PC-3 (cell line): ENCODE data around the gene RGS7BP. TPM values are rescaled to one million over a fixed set of nuclear protein-coding genes. Genes with fewer than 3 reads are reported as not detected.

Experiments
- ATAC-seq: fragments of 200-7000 bp; cut with Tn5 transposase; 2 replicates; pipeline ENCODE4 v1.9.1; 2020; ENCODE audit warnings: mild to moderate bottlenecking, moderate library complexity
- BruUV-seq: library from RNA; stranded (reverse); fragments of 400-500 nt; replicated peaks from 2 replicates; lab custom pipeline; 2021; lab: Mats Ljungman, UMichigan
- CTCF ChIA-PET: fragments of 300-600 bp; sonication (Branson Sonifier 250); formaldehyde crosslinking; loops from one replicate; lab custom pipeline; 2022; ENCODE audit warnings: antibody characterized with exemption; lab: Charles Lee
- POLR2A ChIA-PET: fragments of 300-600 bp; sonication (Branson Sonifier 250); formaldehyde crosslinking; loops from one replicate; lab custom pipeline; 2022; ENCODE audit warnings: antibody characterized with exemption; ENCODE audit not compliant: unreplicated experiment; lab: Charles Lee
- DNase-seq: peaks from one replicate; pipeline ENCODE4 v3.0.0-alpha.2; 2015
- H2AFZ ChIP-seq: fragments of 300-600 bp; sonication (generic); 2 replicates; pipeline ENCODE4 v1.6.0; 2016; ENCODE audit warnings: antibody characterized with exemption, low read length
- H3F3A ChIP-seq: fragments of 300-600 bp; sonication (generic); one replicate; pipeline ENCODE4 v1.6.0; 2017; ENCODE audit warnings: antibody characterized with exemption, low read length, control low read depth, mild to moderate bottlenecking; ENCODE audit not compliant: unreplicated experiment
- H3K27ac ChIP-seq: fragments of 300-600 bp; sonication (generic); 2 replicates; pipeline ENCODE4 v1.5.1; 2016; ENCODE audit warnings: mild to moderate bottlenecking, low read length
- H3K27me3 ChIP-seq: fragments of 300-600 bp; sonication (generic); 2 replicates; pipeline ENCODE4 v1.6.1; 2016; ENCODE audit warnings: low read length, mixed read lengths
- H3K36me3 ChIP-seq: fragments of 300-600 bp; sonication (generic); 2 replicates; pipeline ENCODE4 v1.6.1; 2016; ENCODE audit warnings: low read depth, mixed run types, low read length, mixed read lengths
- H3K4me1 ChIP-seq: fragments of 300-600 bp; sonication (generic); 2 replicates; pipeline ENCODE4 v1.5.1; 2016; ENCODE audit warnings: low read length; ENCODE audit not compliant: insufficient read depth
- H3K4me2 ChIP-seq: fragments of 300-600 bp; sonication (generic); 2 replicates; pipeline ENCODE4 v1.6.0; 2016; ENCODE audit warnings: low read length
- H3K4me3 ChIP-seq: fragments of 300-600 bp; sonication (generic); 2 replicates; pipeline ENCODE4 v1.5.1; 2016; ENCODE audit warnings: mild to moderate bottlenecking, low read length, mixed read lengths
- H3K79me2 ChIP-seq: fragments of 300-600 bp; sonication (generic); 2 replicates; pipeline ENCODE4 v1.6.1; 2017; ENCODE audit warnings: low read length, mixed read lengths
- H3K9ac ChIP-seq: fragments of 300-600 bp; sonication (generic); 2 replicates; pipeline ENCODE4 v1.6.0; 2016; ENCODE audit warnings: mild to moderate bottlenecking, low read length
- H3K9me2 ChIP-seq: fragments of 300-600 bp; sonication (generic); replicated peaks from 2 replicates; pipeline ENCODE4 v1.6.1; 2016; ENCODE audit warnings: mixed run types, low read length, mixed read lengths
- H3K9me3 ChIP-seq: fragments of 300-600 bp; sonication (generic); 2 replicates; pipeline ENCODE4 v1.6.1; 2016; ENCODE audit warnings: low read length, mixed read lengths
- H4K20me1 ChIP-seq: fragments of 300-600 bp; sonication (generic); 2 replicates; pipeline ENCODE4 v1.6.1; 2016; ENCODE audit warnings: low read length, mixed read lengths
- EZH2 ChIP-seq: fragments of 300-600 bp; sonication (generic); IDR thresholded peaks from one replicate; pipeline ENCODE4 v1.6.1; 2017; ENCODE audit warnings: antibody characterized with exemption, mild to moderate bottlenecking, low read length; ENCODE audit not compliant: unreplicated experiment
- EZH2phosphoT487 ChIP-seq: fragments of 300-600 bp; sonication (generic); IDR thresholded peaks from 2 replicates; pipeline ENCODE4 v1.6.1; 2018; ENCODE audit warnings: mild to moderate bottlenecking, antibody characterized with exemption, low read length, borderline replicate concordance
- intact Hi-C: fragments of 100-400 bp; cut with micrococcal nuclease; formaldehyde crosslinking; loops from 2 replicates; pipeline ENCODE4 v1.9.0; 2023
- total RNA-seq: library from RNA; depleted of rRNA; stranded (reverse); fragments of >200 nt; gene quantifications from 2 replicates; pipeline ENCODE4 v1.2.3, GENCODE V29; 2014
- TF ChIP-seq, protein P1 (sequence below): fragments of 300-600 bp; sonication (generic); conservative IDR thresholded peaks from 2 replicates; pipeline ENCODE4 v1.5.1; 2017; ENCODE audit warnings: antibody characterized with exemption, low read depth, mild to moderate bottlenecking, low read length

RGS7BP gene
- total RNA-seq, 1 experiment from 2014 or later: 1.2 TPM

DNA sequence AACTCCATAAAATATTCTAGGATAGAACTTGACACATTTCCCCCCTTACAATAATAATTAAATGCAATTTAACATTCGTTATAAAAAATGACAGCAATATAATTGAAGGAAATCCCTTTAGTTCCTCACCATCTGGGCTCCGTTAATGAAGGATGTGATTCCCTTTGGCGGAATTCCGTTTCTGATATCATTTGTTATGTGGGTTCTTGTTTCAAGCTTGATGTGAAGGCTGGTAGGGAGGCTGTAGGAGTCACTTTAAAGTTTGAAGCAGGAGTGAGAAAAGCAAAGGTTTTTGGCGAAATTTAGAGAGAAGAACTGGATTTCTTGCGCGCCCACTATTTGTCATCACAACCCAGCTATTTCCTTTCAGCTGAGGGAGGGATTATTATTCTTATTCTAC, 4.0 kb downstream of the RGS7BP start:
- H3F3A ChIP-seq: no peaks in the 10 kb centered on the region
- no peak overlapping the region for H2AFZ ChIP-seq
- no TSS peak for BruUV-seq
- no peak overlapping the region for H3K9ac ChIP-seq
- ChIA-PET POLR2A (no interaction called here), CTCF (no interaction called here)
- no peaks in the 10 kb centered on the region; the same call in 1 of the 2 replicates for H3K4me1 ChIP-seq
- H3K9me2 ChIP-seq: no peaks in the 10 kb centered on the region
- no peaks in the 10 kb centered on the region for H4K20me1 ChIP-seq
- no peaks in the 10 kb centered on the region for H3K79me2 ChIP-seq
- H3K4me3 ChIP-seq: no peak overlapping the region
- no peaks in the 10 kb centered on the region for H3K9me3 ChIP-seq
- H3K36me3 ChIP-seq: no peaks in the 10 kb centered on the region
- ATAC-seq (no peak), DNase-seq (no peak)
- no peak overlapping the region for H3K27ac ChIP-seq
- intact Hi-C loops: loop anchor here (5.0 kb wide), 1 partner anchor 283 kb away; no protein-coding TSS in a partner anchor
- no peak overlapping the region for H3K4me2 ChIP-seq
- no peaks in the 10 kb centered on the region for H3K27me3 ChIP-seq
- TF ChIP-seq EZH2 (no peak), EZH2phosphoT487 (no peak)
- TF ChIP-seq, protein P1, sequence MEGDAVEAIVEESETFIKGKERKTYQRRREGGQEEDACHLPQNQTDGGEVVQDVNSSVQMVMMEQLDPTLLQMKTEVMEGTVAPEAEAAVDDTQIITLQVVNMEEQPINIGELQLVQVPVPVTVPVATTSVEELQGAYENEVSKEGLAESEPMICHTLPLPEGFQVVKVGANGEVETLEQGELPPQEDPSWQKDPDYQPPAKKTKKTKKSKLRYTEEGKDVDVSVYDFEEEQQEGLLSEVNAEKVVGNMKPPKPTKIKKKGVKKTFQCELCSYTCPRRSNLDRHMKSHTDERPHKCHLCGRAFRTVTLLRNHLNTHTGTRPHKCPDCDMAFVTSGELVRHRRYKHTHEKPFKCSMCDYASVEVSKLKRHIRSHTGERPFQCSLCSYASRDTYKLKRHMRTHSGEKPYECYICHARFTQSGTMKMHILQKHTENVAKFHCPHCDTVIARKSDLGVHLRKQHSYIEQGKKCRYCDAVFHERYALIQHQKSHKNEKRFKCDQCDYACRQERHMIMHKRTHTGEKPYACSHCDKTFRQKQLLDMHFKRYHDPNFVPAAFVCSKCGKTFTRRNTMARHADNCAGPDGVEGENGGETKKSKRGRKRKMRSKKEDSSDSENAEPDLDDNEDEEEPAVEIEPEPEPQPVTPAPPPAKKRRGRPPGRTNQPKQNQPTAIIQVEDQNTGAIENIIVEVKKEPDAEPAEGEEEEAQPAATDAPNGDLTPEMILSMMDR: no peak

- H3K4me1 ChIP-seq: no peaks in the 10 kb centered on the region
- ChIA-PET POLR2A (no interaction called here), CTCF (no interaction called here)
- no peak overlapping the region for H3K4me3 ChIP-seq
- H3K79me2 ChIP-seq: no peaks in the 10 kb centered on the region
- H3K27ac ChIP-seq: no peak overlapping the region
- intact Hi-C loops: no loop called here
- BruUV-seq: no TSS peak
- H2AFZ ChIP-seq: no peak overlapping the region
- no peaks in the 10 kb centered on the region for H3K9me2 ChIP-seq
- H3K27me3 ChIP-seq: no peaks in the 10 kb centered on the region
- H3K9me3 ChIP-seq: no peaks in the 10 kb centered on the region
- no peaks in the 10 kb centered on the region for H3K36me3 ChIP-seq
- H3K4me2 ChIP-seq: no peak overlapping the region
- H4K20me1 ChIP-seq: no peaks in the 10 kb centered on the region
- no peaks in the 10 kb centered on the region for H3F3A ChIP-seq
- no peak overlapping the region for H3K9ac ChIP-seq
- TF ChIP-seq EZH2: no peak
- no peak for TF ChIP-seq EZH2phosphoT487
- TF ChIP-seq, protein P1: no peak
- ATAC-seq: no peak
- no peak for DNase-seq
Observed at GRCh38 chr5:64513492-64513891, 7.7 kb downstream of the RGS7BP start.

DNA sequence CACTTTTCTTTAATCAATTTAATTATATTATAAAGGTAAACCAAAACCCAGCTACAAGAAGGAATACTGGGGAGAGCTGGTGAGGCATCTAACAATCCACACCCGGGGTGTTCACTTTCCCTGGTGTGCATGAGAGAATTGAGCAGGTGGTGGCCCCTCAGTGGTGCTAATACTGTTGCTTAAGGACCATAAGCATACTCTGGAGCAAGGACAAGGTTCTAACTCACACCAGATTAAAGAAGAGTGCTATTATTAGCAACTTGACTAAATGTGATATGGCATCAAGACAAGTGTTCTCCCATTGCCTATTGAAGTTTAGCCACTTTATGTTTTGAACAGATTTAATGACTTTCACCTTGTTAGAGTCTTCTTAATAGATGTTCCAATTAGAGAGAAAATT, 8.8 kb downstream of the RGS7BP start:
- Histone ChIP-seq H3F3A (no peaks in the 10 kb centered on the region), H3K4me3 (no peak overlapping the region), H3K9me3 (no peaks in the 10 kb centered on the region), H4K20me1 (no peaks in the 10 kb centered on the region), H3K27me3 (no peaks in the 10 kb centered on the region), H3K9me2 (no peaks in the 10 kb centered on the region), H3K27ac (no peak overlapping the region), H3K36me3 (no peaks in the 10 kb centered on the region), H3K79me2 (no peaks in the 10 kb centered on the region), H3K4me2 (no peak overlapping the region), H2AFZ (no peak overlapping the region), H3K9ac (no peak overlapping the region), H3K4me1 (no peaks in the 10 kb centered on the region)
- ChIA-PET CTCF (no interaction called here), POLR2A (no interaction called here)
- no peak for ATAC-seq
- TF ChIP-seq EZH2: no peak
- TF ChIP-seq, protein P1: no peak
- TF ChIP-seq EZH2phosphoT487: no peak
- intact Hi-C loops: no loop called here
- no peak for DNase-seq
- BruUV-seq: no TSS peak
